ENCODE data around the gene SRCIN1.

SRCIN1 gene

DNA sequence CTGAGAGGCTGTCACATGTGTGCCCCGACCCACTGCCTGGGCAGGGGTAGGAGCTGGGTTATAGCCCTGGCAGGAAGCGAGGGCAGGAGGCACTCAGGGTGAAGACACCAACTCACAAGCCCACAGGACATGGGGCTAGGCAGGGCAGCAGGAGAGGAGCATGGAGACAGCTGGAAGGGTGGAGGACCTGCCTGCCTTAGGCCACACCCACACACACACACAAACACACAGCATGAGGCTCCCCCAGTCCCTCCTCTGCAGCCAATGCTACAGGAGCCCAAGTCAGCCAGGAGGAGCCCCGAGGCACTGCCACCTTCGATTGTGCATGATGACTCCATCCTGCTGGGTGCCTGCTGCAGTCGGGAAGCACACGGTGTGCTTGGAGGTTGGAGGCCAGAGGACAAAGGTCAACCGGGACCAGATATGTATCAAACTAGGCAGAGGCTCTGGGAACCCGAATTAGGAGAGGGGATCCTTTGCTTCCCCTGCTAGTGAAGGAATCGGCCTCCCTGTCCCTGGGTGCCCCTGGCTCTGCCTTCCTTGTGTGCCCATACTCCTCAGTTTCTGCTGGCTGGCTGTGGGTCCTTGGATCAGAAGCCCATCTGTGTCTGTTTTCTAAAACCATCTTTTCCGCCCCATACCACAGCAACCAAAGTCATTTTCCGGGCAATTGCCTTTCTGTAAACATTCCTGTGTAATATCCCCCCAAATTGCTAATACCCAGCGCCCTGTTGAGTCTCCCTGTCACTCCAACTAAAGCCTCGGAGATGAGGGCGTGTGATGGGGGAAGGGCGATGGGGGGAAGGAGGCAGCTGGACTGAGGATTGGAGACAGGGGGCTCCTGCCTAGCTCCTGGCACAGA is 20.5 kb downstream of the SRCIN1 start:
- no peak for DNase-seq

DNA sequence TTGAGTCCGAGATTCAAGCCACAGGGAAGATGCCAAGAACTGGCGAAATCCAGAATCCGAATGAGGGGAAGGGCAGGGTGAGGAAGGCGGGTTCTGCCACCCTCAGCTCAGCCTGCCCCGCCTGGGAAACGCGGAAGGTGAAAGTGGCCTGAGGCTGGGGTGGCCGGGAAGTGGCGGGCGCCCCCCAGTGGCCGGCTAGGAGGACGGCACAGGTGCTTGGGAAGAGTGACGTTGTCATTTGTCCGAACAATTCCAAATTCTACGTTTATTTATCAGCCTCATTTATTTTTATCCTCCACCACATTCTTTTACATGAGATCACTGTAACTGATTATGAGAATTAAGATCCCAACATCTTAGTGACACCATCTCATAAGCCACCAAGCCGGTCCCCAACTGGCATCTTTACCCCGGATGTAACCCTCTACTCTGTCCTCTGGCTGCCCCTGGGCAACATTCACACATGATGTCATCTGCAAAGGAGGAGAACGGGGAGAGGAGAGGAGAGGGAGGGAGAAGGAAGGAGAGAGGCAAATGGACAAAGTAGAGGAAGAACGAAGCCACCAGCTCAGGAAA is 21.3 kb downstream of the SRCIN1 start:
- peak in 41 of 58 donors; percentile 16 to 68 (median 39) for DNase-seq

DNA sequence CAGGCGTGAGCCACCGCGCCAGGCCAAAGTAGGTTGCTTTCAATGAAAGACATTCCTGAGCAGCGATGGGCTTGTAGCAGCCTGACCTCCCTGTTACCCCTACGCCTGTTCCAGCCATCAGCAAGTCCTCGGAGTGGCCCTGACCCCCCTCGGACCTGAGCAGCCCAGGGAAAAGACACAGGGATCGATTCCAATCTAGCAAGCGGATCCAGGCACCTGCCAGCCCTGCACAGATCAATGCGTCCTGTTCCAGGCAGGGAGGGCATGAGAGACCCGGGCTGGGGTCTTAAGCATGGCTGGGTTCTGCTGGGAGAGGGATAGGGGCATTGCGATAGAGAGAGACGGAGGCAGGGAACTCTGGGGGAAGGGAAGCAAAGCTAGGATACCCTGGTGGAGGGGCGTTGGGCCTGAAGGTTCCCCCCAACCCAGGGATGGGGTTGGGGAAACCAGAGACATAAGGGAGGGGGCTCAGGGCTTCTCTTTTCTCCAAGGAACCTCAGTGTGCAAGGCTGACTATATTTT is 21.9 kb downstream of the SRCIN1 start:
- no peak for DNase-seq

DNA sequence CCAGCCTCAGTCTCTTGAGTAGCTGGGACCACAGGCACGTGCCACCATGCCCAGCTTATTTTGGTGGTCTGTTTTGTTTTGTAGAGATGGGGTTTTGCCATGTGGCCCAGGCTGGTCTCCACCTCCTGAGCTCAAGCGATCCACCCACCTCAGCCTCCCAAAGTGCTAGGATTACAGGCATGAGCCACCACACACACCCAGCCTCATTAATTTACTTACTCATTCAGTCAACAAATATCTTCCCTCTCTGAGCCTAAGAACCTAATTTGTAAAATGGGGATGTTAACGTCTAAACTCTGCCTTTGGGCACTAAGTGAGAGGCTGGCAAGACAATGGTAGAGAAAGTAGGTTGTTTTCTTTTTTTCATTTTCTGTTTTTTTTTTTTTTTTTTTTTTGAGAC is 22.6 kb downstream of the SRCIN1 start:
- DNase-seq = no peak

DNA sequence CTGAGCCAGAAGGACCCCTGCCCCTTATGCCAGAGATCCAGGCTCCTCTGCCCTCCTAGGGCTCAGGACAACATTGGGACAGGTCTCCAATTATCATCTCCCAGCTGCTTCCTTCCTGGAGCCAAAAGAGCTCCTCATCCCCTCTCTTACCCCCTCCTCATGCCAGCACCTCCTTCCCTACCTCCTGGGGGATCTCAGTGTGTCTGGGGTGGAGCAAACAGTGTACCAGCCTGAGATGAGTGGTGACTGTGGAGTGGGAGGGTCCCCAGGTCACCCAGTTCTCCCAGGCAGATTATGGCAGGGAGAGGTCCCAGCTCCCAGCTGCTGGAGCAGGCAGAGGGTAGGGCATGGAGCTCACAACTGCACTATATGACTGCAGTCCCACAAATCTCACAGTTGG is 23.7 kb downstream of the SRCIN1 start:
- no peak for DNase-seq

DNA sequence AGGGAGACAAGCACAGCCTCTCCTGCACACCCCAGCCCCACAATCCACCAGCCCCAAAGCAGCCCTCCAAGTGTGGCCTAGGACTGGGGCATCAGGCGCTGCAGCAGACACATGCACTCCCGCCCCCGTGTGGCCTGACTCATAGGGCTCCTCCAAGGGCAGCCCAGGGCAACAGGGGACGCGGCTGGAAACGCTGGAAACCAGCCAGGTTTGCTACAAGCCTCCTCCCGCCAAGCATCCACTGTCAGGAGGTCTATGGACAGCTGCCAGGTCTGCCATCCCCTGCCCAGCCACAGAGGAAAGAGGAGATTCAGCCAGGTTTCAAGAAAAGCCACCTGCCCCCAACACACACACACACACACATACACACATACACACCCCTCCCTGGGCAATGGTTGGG is 25.8 kb downstream of the SRCIN1 start:
- DNase-seq = peak in 32 of 58 donors; percentile 18 to 85 (median 40)

DNA sequence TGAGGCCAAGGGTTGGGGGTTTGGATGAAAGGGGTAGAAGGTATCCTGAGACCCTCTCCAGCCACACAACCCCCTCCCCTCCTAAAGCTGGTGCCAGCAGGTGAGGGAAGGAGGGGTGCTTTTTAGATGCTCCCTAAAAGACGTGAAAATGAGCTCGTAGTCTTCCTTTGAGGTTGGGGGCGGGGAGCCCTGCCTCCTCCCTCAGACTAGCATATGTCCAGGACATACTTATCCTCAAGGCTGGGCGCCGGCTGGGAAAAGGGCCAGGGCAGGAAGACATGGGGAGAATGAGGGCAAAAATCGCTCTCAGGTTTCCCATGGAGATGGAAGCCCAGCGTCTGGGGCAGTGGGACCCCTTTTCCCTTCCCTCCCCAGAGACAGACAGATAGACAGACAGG is 26.7 kb downstream of the SRCIN1 start:
- peak in 1 of 58 donors; percentile 21 for DNase-seq

DNA sequence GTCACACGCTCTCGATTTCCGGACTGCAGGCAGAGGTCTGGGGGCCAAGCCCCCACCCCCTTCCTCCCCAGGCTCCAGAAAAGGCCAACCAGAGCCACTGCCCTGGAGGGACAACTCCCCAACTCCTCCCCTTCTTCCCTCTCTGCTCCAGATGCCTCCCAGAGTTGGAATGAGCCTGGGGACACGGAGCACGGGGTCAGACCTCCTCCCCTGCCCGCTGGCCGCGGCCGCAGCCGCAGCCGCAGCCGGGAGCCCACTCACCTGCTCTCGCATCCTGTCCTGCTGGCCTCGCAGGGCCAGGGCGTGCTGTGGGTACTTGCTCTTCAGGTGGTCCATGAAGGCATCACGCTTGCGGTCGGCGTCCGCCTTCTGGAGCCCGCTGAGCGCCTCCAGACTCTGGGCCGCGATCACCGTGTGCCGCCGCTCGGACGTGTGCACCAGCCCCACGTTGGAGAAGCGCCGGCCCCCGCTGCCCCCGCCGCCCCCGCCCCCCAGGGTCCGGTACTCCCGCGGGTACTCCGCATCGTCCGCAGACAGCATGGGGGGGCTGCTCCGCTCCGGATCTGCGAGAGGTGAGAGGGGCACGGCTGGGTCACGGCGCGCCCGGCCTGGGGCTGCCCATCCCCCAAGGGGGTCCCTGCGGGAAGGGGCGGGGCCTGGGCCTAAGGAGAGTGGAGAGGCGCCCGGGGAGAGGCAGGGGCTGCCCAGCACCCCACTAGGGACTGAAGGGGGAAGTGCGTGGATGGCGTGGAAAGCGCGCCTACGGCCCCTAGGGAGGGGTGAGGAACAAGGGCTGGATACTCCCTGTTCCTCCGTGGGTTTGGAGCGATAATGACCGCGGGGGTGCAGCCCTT is 27.3 kb downstream of the SRCIN1 start:
- no peak for DNase-seq

DNA sequence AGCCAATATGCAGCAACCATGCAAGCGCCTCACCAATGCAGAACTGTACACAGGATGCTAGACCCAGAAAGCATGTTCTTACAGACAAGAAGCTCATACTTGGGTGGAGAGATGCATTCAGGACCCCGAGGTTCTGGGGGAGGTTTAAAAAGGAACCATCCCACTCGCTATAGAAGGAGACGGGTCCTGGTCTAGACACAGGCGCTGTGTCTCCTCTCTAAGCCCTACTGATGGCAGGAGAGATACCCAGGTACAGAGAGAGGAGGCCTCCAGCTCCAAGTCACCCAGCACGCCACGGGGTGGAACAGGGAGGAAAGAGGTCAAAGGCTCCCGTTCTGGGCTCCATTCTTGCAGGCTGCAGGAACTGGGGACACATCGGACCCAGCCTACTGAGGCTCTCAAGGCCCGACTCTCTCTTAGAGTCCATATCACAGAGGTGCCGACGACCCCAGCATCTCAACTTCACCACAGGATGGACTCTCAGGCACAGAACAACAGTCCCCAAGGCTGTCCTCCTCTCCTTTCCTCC is 28.0 kb downstream of the SRCIN1 start:
- DNase-seq = no peak

DNA sequence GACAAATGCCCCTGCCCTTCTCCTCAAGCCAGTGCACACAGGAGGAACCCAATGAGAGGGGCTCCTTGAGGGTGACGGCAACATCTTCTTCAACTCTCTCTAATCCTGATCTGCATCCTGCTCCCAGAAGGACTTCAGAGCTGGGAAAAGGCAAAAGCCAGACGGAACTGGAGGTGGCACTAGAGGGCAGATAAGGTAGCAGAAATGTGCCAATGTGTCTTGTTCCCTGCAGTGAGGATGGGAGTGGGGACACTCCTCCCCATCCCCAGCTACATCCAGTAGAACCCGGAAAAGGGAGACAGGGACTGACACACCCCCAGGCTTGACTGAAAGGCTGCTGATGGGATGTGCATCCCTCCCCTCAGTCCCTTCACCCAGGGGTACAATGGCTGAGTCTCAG is 28.5 kb downstream of the SRCIN1 start:
- no peak for DNase-seq

DNA sequence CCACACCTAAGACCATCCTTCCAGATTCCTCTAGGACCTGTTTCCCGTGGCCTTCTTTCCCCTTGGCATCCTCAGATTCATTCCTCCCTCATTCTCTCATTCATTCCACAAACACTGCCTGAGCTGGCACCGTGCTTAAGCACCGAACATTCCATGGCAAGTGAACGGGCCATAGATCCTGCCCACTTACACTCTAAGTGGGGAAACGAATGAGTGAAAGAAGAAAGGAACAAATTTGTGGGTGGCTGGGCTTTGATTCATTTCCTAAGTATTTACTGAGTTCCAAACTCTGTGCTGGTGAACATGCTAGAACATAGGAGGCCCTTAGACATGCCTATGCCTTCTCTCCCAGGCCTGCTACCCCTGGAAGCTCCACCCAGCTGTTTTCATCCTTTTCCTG is 30.0 kb downstream of the SRCIN1 start:
- DNase-seq = no peak

DNA sequence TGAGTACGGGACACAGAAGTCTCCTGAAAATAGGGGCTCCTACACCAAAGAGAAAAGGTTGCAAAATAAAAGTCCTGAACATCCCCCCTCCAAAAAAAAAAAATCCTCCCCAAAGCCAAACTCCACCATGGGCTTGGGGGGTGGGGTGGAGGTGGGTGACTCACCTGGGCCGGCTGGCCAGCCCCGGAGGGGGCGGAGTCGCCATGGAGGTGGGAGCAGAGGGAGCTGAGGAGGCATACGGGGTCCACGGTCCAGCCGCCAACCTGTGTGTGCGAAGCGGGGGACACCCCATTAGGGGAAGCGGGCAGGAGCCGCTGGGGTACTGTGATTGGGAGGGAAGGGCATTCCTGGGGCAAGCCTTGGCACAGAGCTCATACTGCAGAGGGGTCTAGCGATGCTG is 31.0 kb downstream of the SRCIN1 start:
- no peak for DNase-seq

DNA sequence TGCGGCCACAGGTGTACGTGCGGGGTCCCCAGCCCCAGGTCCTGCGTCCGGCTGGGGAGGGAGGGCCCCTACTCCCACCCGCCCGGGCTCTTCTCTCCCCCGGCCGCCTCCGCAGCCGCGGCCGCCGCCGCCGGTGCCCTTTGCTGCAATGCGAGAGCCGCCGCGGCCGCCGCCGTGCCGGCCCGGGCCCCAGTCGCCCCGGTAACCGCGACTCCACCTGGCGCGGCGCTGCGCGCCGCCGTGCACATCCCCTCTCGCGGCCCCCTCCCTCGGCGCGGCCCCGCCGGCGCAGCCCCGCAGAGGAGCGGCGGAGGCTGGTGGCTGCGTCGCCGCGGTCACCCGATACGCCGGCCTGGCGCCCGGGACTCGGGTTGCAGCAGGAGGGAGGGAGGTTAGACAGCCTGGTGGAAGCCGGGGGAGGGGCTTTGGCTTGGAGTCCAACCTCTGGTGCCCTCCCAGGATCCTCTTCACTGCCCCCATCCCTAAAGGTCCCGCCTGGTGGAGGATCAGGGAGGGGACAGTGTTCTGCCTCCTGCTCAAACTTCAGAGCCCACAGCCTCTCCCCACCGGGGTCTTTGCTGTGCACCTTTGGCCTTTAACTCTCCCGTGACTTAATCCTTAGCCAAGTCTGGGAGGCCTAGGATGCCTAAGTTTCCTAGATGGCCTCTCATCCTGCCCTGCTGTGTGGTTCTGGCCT is 32.9 kb downstream of the SRCIN1 start:
- peak in 51 of 58 donors; percentile 10 to 83 (median 53) for DNase-seq

DNA sequence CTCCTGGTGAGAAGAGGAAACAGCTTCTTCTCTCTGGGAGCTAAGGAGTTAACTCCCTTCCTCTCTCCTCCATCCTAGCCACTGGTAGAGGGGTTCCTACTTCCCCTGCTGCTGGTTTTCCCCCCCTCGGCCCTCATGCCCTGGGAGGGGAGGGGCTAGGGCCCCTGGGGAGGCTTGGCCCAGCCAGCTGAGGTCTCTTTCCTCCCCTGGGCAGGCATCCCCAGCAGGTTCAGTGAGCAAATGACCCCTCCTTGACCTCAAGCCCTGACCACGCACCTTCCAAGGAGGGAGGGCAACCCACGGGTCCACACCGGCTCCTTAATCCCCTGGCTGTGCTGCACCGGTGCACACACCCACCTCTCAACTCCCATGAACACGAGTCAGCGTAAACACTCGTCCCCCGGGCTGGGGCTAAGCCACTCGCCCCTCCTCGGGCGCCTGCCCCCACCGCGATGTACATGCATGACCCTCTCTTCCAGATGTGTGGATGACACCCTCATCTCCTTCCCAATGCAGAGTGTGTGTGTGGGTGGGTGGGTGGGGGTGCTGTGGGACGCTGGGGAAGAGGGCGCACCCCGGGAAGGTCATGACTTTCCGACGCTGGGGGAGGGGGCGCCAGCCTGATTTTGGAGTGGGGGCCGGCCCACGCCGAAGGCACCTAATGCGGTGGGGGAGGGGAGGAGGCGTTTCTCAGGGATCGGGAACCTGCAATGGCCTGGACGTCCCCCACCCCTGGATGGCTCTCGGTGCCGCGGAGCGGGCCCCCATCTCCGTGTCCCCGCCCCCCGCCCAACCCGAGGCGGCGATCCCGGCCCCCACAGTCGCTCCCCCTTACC is 33.7 kb downstream of the SRCIN1 start:
- peak in 7 of 58 donors; percentile 28 to 68 (median 53) for DNase-seq

DNA sequence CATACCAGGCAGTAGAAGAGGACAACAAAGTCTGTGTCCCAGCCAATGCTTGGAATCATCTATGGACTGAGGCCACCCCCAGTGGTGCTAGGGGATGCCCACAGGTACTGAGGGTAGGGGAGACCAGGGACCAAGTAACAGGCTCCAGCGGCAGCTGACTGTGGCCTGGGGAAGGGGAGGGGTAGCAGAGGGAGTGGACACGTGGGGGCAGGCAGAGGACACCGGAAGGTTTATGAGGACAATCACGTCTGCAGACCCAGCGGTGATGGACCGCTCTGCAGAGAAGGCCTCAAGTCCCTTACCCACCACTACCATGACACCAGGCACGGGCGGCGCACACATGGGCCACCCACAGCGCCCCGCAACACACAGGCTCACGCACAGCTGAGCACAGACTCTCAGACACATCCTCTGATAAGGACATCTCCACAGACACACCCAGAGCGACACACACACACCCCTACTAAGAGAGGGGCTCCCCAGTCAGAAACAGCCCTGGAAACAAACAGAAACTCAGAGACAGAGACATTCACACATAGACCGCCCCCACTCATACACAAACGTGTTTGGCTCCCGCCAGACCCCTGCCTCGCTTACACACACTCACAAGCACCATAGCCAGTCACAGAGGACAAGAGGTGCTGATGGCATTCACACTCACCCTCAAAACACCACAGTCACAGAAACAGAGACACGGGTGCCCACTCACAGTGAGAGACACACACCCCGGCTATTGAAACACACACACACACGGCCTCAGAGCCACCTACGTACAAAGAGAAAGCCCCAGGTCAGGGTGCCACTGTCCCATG is 35.8 kb downstream of the SRCIN1 start:
- peak in 29 of 58 donors; percentile 22 to 73 (median 48) for DNase-seq

DNA sequence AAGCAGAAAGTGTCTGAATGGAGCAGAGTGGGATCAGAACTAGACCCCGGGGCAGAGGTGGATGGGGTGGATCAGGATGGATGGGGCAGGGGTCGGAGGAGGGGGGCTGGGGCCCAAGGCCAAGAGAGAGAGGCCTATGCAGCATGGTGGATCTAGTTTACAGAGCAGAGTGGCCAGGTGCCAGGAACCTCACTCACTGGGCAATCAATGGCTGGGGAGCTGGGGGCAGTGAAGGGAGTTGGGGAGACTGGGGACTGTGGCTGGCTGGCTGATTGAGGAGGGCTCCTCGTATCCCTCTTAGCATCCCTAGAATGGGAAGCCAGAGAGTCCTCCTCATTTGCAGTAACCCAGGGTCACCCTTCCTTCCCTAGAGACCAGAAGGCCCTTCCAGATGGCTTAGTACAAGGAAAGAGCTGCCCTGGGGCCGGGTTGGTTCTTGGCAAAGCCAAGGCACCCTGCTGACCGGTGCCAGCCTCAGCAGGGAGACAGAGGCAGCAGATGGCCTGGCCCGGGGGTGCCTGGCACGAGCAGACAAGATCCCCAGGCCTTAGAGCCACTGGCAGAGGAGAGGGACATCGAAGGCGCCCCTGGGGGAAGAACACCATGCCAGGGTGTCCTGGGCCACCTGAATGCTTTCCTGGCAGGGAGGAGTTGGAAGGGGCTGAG is 36.8 kb downstream of the SRCIN1 start:
- DNase-seq = peak in 50 of 58 donors; percentile 9 to 89 (median 64)

DNA sequence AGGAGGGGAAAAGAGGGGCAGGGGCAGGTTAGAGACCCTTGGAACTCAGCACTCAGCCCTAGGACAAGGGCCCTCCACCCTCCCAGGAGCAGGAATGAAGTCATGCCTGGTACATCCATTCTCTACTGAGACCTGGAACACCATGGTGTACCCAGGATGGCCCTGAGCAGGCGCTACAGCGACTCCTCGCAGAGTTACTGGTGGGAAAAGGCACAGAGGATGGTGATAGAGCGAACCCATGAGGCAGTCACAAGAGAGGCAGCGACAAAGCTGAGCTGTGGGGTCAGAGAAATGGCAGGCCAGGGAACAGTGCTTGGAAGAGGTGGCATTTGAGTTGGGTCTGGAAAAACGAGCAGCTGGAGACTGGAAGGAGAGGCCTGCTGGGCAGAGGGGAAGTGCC is 37.5 kb downstream of the SRCIN1 start:
- peak in 1 of 58 donors; percentile 56 for DNase-seq

DNA sequence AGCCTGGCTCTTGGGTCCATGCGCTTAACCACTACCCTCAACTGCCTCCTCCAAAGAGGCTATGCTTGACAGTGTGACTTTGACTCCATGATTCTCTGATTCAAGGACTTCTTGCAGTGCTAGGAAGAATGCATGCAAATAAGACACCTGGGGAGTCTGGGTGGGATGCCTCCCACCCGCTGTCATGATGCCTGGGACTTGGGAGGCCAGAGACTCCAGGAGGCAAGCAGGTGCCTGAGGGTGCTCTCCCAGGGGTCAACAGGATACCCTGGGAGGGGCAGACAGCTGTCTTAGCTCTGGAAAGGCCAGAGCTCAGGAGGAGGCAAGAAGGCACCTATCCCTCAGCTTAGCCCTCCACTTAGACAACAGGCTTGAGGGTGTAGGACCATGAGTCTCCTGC is 38.4 kb downstream of the SRCIN1 start:
- no peak for DNase-seq
